Naive thymus-derived CD4-positive, alpha-beta T cell (primary cell): ENCODE data around the gene COL1A1. TPM values are rescaled to one million over a fixed set of nuclear protein-coding genes. Genes with fewer than 3 reads are reported as not detected.

Experiments used
- ATAC-seq: fragments of 150-1000 bp; cut with Tn5 transposase; 2 replicates; pipeline ENCODE4 v1.10.0; 2021; ENCODE audit warnings: mild to moderate bottlenecking, moderate library complexity
- CTCF ChIA-PET: fragments of 350-600 bp; sonication (Branson Sonifier 250); formaldehyde crosslinking; loops from one replicate; lab custom pipeline; 2021; ENCODE audit warnings: antibody characterized with exemption; lab: Charles Lee
- POLR2A ChIA-PET: fragments of 350-600 bp; sonication (Branson Sonifier 250); formaldehyde crosslinking; loops from one replicate; lab custom pipeline; 2021; ENCODE audit warnings: antibody characterized with exemption, inconsistent platforms; lab: Charles Lee
- DNase-seq, 9 donors: peaks; one replicate each; pipeline versions ENCODE4 v3.0.0 to v3.0.0-alpha.2; 2020 to 2022; ENCODE audit warnings: mixed read lengths in 1 of 9
- H3K27ac ChIP-seq: one replicate; pipeline ENCODE4 v1.7.0; 2013; ENCODE audit warnings: mild to moderate bottlenecking, low read depth, low read length, moderate library complexity
- H3K27me3 ChIP-seq, 2 donors: one replicate each; pipeline ENCODE4 v1.7.0; 2013; ENCODE audit warnings: low read length in 2 of 2, mild to moderate bottlenecking in 2 of 2, moderate library complexity in 2 of 2; ENCODE audit not compliant: control insufficient read depth in 2 of 2, insufficient read depth in 2 of 2
- H3K36me3 ChIP-seq, 3 experiments: 1 replicate in 2 of 3; 2 replicates in 1 of 3; pipeline ENCODE4 v1.7.0; 2013; ENCODE audit warnings: low read length in 3 of 3, mild to moderate bottlenecking in 3 of 3, moderate library complexity in 1 of 3; ENCODE audit not compliant: insufficient read depth in 3 of 3, control insufficient read depth in 2 of 3
- H3K4me1 ChIP-seq, 2 donors: one replicate each; pipeline ENCODE4 v1.7.0; 2013; ENCODE audit warnings: low read length in 2 of 2, mild to moderate bottlenecking in 2 of 2, moderate library complexity in 1 of 2; ENCODE audit not compliant: control insufficient read depth in 2 of 2, insufficient read depth in 2 of 2
- H3K4me3 ChIP-seq: 2 replicates; pipeline ENCODE4 v1.7.0; 2013; ENCODE audit warnings: mild to moderate bottlenecking, low read length
- H3K9me3 ChIP-seq, 3 experiments: 1 replicate in 2 of 3; 2 replicates in 1 of 3; pipeline ENCODE4 v1.7.0; 2013; ENCODE audit warnings: low read length in 3 of 3; ENCODE audit not compliant: control insufficient read depth in 2 of 3
- H3K27ac Mint-ChIP-seq, 9 donors: one replicate each; pipeline ENCODE4 v1.8.0; 2020 to 2022; ENCODE audit warnings: mixed read lengths in 9 of 9, mild to moderate bottlenecking in 8 of 9, moderate library complexity in 5 of 9, inconsistent platforms in 2 of 9
- H3K27me3 Mint-ChIP-seq, 5 donors: one replicate each; pipeline ENCODE4 v1.8.0; 2021 to 2022; ENCODE audit warnings: mixed read lengths in 5 of 5, mild to moderate bottlenecking in 1 of 5
- H3K36me3 Mint-ChIP-seq, 5 donors: one replicate each; pipeline ENCODE4 v1.8.0; 2020 to 2022; ENCODE audit warnings: mixed read lengths in 5 of 5, mild to moderate bottlenecking in 3 of 5, inconsistent platforms in 1 of 5
- H3K4me1 Mint-ChIP-seq, 7 donors: one replicate each; pipeline ENCODE4 v1.8.0; 2020 to 2022; ENCODE audit warnings: mixed read lengths in 7 of 7, mild to moderate bottlenecking in 3 of 7, inconsistent platforms in 1 of 7
- H3K4me3 Mint-ChIP-seq, 10 donors: one replicate each; pipeline ENCODE4 v1.8.0; 2020 to 2022; ENCODE audit warnings: mild to moderate bottlenecking in 10 of 10, mixed read lengths in 10 of 10, moderate library complexity in 6 of 10, inconsistent platforms in 2 of 10
- H3K9me3 Mint-ChIP-seq, 11 donors: one replicate each; pipeline ENCODE4 v1.8.0; 2020 to 2022; ENCODE audit warnings: mixed read lengths in 11 of 11, mild to moderate bottlenecking in 4 of 11, inconsistent platforms in 1 of 11, moderate library complexity in 1 of 11
- intact Hi-C, 2 donors: fragments of 100-400 bp; cut with micrococcal nuclease; formaldehyde crosslinking; loops; one replicate each; pipeline ENCODE4 v1.15.1; 2023
- polyA plus RNA-seq, 2 donors: library from polyadenylated mRNA; unstranded; fragments of 300-500 nt; fragmentation: Illumina TruSeq; gene quantifications; one replicate each; pipeline ENCODE4 v1.2.3, GENCODE V29; 2021
- total RNA-seq, 6 experiments: library from RNA in 5 of 6; stranded (reverse) in 5 of 6; gene quantifications; 1 replicate in 5 of 6; 2 replicates in 1 of 6; pipeline ENCODE4 v1.2.3 and lab custom pipeline; 2021 to 2026

The COL1A1 gene
- total and polyA plus RNA-seq, 7 experiments from 2014 or later: 0.36 to 12.6 (median 1.2) TPM; not detected in 2

DNA sequence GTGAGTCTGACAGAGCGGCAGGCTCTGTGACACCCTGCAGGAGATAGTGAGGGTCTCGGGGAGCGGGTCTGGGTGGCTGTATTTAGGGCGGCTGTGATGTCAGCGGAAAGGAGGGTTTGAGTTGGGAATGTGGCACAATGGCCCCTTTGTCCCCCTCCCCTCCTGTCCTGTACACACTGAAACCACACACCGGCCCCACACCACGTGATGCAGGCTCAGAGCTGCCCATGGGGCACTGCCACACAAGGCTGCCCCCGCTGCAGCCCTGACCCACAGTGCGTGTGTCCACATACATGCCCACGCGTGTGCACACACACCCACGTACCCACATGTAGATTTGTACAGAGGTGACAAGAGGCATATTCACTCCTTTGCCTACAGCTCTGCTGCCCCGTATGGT, 20.3 kb downstream of the COL1A1 start:
- Mint-ChIP-seq H3K4me1 (peaks cover 22 to 39% (median 28%) of the 10 kb centered on the region in 7 donors), H3K27me3 (no peaks in the 10 kb centered on the region), H3K4me3 (no peak overlapping the region), H3K9me3 (peaks cover 0 to 1% (median 0%) of the 10 kb centered on the region in 11 donors), H3K27ac (no peak overlapping the region), H3K36me3 (no peaks in the 10 kb centered on the region)
- POLR2A ChIA-PET: no interaction called here
- Histone ChIP-seq H3K36me3 (no peaks in the 10 kb centered on the region), H3K4me3 (no peak overlapping the region), H3K27ac (no peak overlapping the region), H3K4me1 (peaks cover 7 to 15% of the 10 kb centered on the region in 2 donors), H3K9me3 (no peaks in the 10 kb centered on the region), H3K27me3 (no peaks in the 10 kb centered on the region)
- intact Hi-C loops: no loop called here
- DNase-seq (no peak), ATAC-seq (no peak)
- CTCF ChIA-PET: interaction anchor here (1.1 to 1.5 kb wide), 2 partner anchors 19 to 42 kb away, joined by 3 read pairs; no protein-coding TSS in a partner anchor

DNA sequence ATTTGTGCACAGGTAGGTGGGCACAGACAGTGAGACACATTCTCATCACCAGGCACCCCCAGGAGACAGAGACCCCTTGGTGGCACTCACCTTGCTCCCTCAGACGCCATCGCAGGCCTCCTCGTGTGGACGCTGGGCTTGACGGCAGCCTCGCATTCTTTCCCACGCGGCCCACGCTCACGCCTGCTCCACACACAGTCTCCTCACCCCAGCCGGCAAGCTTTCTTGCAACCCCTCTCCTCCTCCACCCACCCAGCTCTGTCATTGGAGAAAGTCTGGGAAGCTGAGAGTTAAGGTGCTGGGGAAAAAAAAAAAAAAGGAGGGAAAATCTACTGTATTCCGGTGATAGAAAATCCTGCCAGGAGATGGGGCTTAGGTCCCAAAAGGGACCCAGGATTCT, 20.8 kb downstream of the COL1A1 start:
- ChIA-PET CTCF (interaction anchor here (1.1 kb wide), 1 partner anchor 18 kb away, joined by 3 read pairs; no protein-coding TSS in a partner anchor), POLR2A (no interaction called here)
- ATAC-seq (no peak), DNase-seq (peak in 1 of 9 donors; percentile 3)
- no peaks in the 10 kb centered on the region for H3K36me3 ChIP-seq
- Mint-ChIP-seq H3K4me3 (no peak overlapping the region), H3K27me3 (no peaks in the 10 kb centered on the region), H3K9me3 (peaks cover 0 to 1% (median 0%) of the 10 kb centered on the region in 11 donors), H3K4me1 (peaks cover 22 to 39% (median 28%) of the 10 kb centered on the region in 7 donors), H3K36me3 (no peaks in the 10 kb centered on the region), H3K27ac (no peak overlapping the region)
- no peak overlapping the region for H3K4me3 ChIP-seq
- H3K27ac ChIP-seq: no peak overlapping the region
- intact Hi-C loops: no loop called here
- peaks cover 7 to 15% of the 10 kb centered on the region in 2 donors for H3K4me1 ChIP-seq
- no peaks in the 10 kb centered on the region for H3K27me3 ChIP-seq
- H3K9me3 ChIP-seq: no peaks in the 10 kb centered on the region

DNA sequence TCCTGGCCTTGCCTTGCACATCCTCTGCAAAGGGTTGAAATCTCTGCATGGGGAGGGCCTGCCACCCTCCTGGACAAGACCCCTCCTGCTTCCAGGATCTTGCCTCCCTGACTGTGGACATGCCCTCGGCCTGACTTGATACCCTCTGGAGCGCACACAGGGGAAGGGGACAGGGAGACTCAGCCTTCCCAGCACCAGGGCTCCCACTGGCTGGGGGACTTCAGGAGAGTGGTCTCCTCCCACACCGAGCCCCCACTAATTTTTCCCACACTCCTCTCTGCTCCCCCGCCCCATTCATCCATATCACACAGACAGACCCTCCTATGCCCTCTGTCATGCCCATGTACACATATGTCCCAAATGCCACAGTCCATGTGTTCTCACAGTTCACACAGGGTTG, 21.3 kb downstream of the COL1A1 start:
- H3K4me1 ChIP-seq: peaks cover 7 to 15% of the 10 kb centered on the region in 2 donors
- no peak overlapping the region for H3K4me3 Mint-ChIP-seq
- no peaks in the 10 kb centered on the region for H3K27me3 ChIP-seq
- ATAC-seq (no peak), DNase-seq (peak in 1 of 9 donors; percentile 5)
- no peak overlapping the region for H3K27ac Mint-ChIP-seq
- CTCF ChIA-PET: no interaction called here
- H3K27me3 Mint-ChIP-seq: no peaks in the 10 kb centered on the region
- no peak overlapping the region for H3K4me3 ChIP-seq
- H3K9me3 ChIP-seq: no peaks in the 10 kb centered on the region
- peaks cover 22 to 39% (median 28%) of the 10 kb centered on the region in 7 donors for H3K4me1 Mint-ChIP-seq
- no peak overlapping the region for H3K27ac ChIP-seq
- no peaks in the 10 kb centered on the region for H3K36me3 ChIP-seq
- no peaks in the 10 kb centered on the region for H3K36me3 Mint-ChIP-seq
- intact Hi-C loops: no loop called here
- POLR2A ChIA-PET: no interaction called here
- peaks cover 0 to 1% (median 0%) of the 10 kb centered on the region in 11 donors for H3K9me3 Mint-ChIP-seq

DNA sequence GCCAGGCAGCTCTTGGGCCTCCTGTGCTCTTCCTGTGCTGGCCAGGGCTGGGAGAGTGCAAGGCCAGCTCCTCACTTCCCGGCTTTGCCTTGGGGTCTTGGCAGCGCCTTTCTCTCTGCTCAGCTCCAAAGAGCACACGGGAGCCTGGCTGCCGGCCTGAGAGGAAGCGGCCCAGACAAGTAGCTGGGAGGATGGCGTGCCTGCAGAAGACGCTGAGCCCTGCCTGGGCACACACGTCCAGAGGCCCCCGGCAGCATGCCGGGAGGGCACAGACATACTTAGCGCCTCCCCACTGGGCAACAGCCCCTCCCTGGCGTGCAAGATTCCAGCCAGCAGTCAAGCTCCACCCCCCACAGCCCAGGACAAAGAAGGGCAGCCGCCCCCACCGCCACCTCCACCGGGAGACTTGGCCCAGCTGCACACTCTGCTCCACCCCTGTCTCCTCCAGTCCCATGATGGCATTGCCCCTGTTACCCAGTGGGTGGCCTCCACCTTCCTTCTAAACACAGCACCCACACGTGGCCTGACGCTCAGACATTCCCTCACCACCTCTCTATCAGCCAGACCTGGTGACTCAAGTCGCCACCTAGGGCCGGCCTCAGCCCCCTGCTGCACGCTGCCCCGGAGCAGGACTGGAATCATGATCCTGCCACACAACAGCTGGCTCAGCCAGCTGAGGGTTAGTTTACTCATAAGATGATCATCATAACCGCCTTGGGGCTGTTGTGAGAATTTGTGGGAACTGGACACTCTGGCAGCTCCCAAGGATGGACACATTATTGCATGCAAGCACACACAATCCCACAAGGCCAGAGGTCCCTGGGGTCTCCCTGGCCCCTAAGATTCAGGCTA, 23.2 kb downstream of the COL1A1 start:
- peak overlapping the region in 5 of 9 donors; percentile 38 to 91 (median 48) for H3K27ac Mint-ChIP-seq
- POLR2A ChIA-PET: interaction anchor here (0.9 to 1.2 kb wide), 2 partner anchors 9 to 30 kb away, joined by 3 read pairs; no protein-coding TSS in a partner anchor
- intact Hi-C loops: loop anchor here in 1 of 2 donors (1.0 kb wide), 2 partner anchors 38 to 84 kb away; no protein-coding TSS in a partner anchor
- H3K4me1 Mint-ChIP-seq: peaks cover 13 to 24% (median 20%) of the 10 kb centered on the region in 7 donors
- no peaks in the 10 kb centered on the region for H3K27me3 Mint-ChIP-seq
- Histone ChIP-seq H3K27me3 (no peaks in the 10 kb centered on the region), H3K4me1 (peaks cover 0 to 4% of the 10 kb centered on the region in 2 donors), H3K27ac (no peak overlapping the region), H3K9me3 (no peaks in the 10 kb centered on the region), H3K4me3 (no peak overlapping the region), H3K36me3 (no peaks in the 10 kb centered on the region)
- CTCF ChIA-PET: interaction anchor here (0.6 to 2.1 kb wide), 9 partner anchors 9 to 201 kb away, joined by 3 to 7 read pairs (median 4); no protein-coding TSS in a partner anchor
- H3K4me3 Mint-ChIP-seq: peak overlapping the region in 9 of 10 donors; percentile 33 to 83 (median 73)
- peaks cover 0 to 1% (median 0%) of the 10 kb centered on the region in 11 donors for H3K9me3 Mint-ChIP-seq
- DNase-seq (peak in 7 of 9 donors; percentile 23 to 47 (median 29)), ATAC-seq (peak; percentile 91)
- no peaks in the 10 kb centered on the region for H3K36me3 Mint-ChIP-seq

DNA sequence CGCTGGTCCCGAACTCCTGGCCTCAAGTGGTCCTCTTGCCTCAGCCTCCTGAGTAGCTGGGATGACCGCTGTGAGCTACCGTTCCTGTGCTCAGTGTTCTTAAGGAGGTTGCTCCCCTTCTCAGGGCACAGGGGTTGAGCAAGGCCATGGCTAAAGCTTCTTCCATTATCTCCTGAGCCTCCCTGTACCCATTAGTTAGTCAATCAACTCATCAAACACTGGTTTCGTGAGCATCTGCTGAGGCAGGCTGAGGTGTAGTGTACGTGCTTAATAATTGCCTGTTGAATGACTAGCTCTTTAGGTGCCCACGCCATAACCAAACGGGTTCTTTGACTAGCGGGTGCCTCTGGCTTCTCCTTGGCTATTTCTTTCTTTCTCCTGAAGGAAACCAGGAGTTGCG, 24.0 kb downstream of the COL1A1 start:
- no peaks in the 10 kb centered on the region for H3K36me3 Mint-ChIP-seq
- no peaks in the 10 kb centered on the region for H3K27me3 ChIP-seq
- intact Hi-C loops: no loop called here
- peaks cover 0 to 1% (median 0%) of the 10 kb centered on the region in 11 donors for H3K9me3 Mint-ChIP-seq
- no peaks in the 10 kb centered on the region for H3K36me3 ChIP-seq
- ATAC-seq (no peak), DNase-seq (peak in 1 of 9 donors; percentile 1)
- ChIA-PET POLR2A (interaction anchor here (0.9 to 1.2 kb wide), 2 partner anchors 8 to 29 kb away, joined by 3 read pairs; no protein-coding TSS in a partner anchor), CTCF (interaction anchor here (0.6 to 1.8 kb wide), 9 partner anchors 8 to 202 kb away, joined by 3 to 7 read pairs (median 3); no protein-coding TSS in a partner anchor)
- no peak overlapping the region for H3K27ac ChIP-seq
- no peak overlapping the region for H3K4me3 ChIP-seq
- peaks cover 0 to 4% of the 10 kb centered on the region in 2 donors for H3K4me1 ChIP-seq
- H3K4me3 Mint-ChIP-seq: no peak overlapping the region
- no peak overlapping the region for H3K27ac Mint-ChIP-seq
- peaks cover 7 to 20% (median 15%) of the 10 kb centered on the region in 7 donors for H3K4me1 Mint-ChIP-seq
- H3K27me3 Mint-ChIP-seq: no peaks in the 10 kb centered on the region
- no peaks in the 10 kb centered on the region for H3K9me3 ChIP-seq

DNA sequence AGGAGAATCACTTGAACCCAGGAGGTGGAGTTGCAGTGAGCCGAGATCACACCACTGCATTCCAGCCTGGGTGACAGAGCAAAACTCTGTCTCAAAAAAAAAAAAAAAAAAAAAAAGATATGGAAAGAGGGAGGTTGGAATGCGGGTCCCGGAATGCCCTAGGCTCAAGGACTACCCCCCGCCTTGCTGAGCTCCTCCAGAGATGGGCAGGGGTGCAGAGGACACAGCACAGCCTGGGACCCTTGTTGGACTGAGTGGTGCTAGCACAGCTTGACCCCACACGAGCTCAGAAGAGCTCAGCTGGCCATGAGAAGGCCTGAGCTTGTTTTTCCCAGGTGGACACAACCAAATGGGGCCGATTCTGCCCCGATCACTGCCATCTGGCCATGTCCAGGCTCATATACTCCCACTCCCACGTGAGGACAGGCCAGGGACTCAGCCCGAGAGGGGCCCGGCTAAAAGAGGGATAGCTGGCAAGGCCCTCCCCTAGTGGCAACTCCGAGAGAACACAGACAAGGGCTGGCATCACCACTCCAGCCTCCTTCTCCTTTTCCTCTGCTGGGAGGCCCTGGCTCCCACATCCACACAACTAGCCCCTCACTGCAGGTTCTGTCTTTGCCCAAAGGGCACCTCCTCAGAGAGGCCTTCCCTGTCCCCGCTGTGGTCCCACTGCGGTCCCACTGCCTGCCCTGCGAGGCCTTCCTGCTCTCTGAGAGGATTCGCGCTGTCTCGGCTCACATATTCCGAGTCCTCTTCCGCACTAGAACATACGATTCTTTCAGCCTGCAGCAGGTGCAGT, 24.7 kb downstream of the COL1A1 start:
- ATAC-seq (no peak), DNase-seq (peak in 1 of 9 donors; percentile 0)
- Mint-ChIP-seq H3K27ac (no peak overlapping the region), H3K9me3 (peaks cover 0 to 1% (median 0%) of the 10 kb centered on the region in 11 donors), H3K4me3 (no peak overlapping the region), H3K36me3 (no peaks in the 10 kb centered on the region), H3K27me3 (no peaks in the 10 kb centered on the region), H3K4me1 (peaks cover 7 to 20% (median 14%) of the 10 kb centered on the region in 7 donors)
- intact Hi-C loops: no loop called here
- H3K4me1 ChIP-seq: peaks cover 0 to 4% of the 10 kb centered on the region in 2 donors
- no peak overlapping the region for H3K4me3 ChIP-seq
- no peaks in the 10 kb centered on the region for H3K9me3 ChIP-seq
- ChIA-PET CTCF (interaction anchor here (0.7 to 1.8 kb wide), 5 partner anchors 8 to 83 kb away, joined by 3 to 7 read pairs (median 5); no protein-coding TSS in a partner anchor), POLR2A (interaction anchor here (0.9 kb wide), 1 partner anchor 28 kb away, joined by 3 read pairs; no protein-coding TSS in a partner anchor)
- H3K27ac ChIP-seq: no peak overlapping the region
- no peaks in the 10 kb centered on the region for H3K36me3 ChIP-seq
- H3K27me3 ChIP-seq: no peaks in the 10 kb centered on the region
